Epithelial cell of proximal tubule (primary cell): ENCODE measurements around the gene OPA1. TPM values are rescaled to one million over a fixed set of nuclear protein-coding genes. Genes with fewer than 3 reads are reported as not detected.
A peak's percentile ranks its signal among the peaks of the same experiment; 100 is the strongest.

Source experiments
- DNase-seq: peaks from one replicate; pipeline ENCODE4 v3.0.0-alpha.2; 2011; ENCODE audit warnings: low read depth
- H3K4me3 ChIP-seq: 2 replicates; pipeline ENCODE4 v1.5.1; 2011; ENCODE audit warnings: low read depth, mild to moderate bottlenecking, low read length
- total RNA-seq: library from RNA; depleted of rRNA; stranded (reverse); fragments of >200 nt; gene quantifications from 2 replicates; pipeline ENCODE4 v1.2.3, GENCODE V29; 2015
- TF ChIP-seq, protein P1 (sequence below): conservative IDR thresholded peaks from 2 replicates; pipeline ENCODE4 v1.5.1; 2012; ENCODE audit warnings: low read depth, mild to moderate bottlenecking, low read length

Gene OPA1
- total RNA-seq, 1 donor from 2014 or later = 59.0 TPM

DNA sequence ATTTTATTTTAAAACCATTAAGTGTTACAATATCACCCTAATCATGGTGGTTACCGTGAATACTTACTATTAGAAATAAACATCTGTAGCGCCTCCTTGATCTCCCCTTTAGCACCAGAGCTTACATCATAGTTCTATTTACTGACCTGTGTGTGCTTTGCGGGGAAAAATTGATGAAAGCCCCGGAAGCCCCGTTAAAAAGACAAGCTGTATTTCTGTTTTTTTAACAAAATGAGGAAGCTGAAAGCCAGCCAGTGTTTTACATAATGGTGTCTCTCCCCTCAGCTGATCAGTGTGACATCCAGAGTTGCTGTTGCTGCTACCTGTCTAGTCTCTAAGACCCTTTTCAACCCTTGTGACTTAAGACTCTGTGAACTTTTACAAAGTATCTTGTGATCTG lies 100.8 kb downstream of the OPA1 start:
- DNase-seq = no peak
- no peak overlapping the region for H3K4me3 ChIP-seq
- TF ChIP-seq, protein P1, sequence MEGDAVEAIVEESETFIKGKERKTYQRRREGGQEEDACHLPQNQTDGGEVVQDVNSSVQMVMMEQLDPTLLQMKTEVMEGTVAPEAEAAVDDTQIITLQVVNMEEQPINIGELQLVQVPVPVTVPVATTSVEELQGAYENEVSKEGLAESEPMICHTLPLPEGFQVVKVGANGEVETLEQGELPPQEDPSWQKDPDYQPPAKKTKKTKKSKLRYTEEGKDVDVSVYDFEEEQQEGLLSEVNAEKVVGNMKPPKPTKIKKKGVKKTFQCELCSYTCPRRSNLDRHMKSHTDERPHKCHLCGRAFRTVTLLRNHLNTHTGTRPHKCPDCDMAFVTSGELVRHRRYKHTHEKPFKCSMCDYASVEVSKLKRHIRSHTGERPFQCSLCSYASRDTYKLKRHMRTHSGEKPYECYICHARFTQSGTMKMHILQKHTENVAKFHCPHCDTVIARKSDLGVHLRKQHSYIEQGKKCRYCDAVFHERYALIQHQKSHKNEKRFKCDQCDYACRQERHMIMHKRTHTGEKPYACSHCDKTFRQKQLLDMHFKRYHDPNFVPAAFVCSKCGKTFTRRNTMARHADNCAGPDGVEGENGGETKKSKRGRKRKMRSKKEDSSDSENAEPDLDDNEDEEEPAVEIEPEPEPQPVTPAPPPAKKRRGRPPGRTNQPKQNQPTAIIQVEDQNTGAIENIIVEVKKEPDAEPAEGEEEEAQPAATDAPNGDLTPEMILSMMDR = no peak

DNA sequence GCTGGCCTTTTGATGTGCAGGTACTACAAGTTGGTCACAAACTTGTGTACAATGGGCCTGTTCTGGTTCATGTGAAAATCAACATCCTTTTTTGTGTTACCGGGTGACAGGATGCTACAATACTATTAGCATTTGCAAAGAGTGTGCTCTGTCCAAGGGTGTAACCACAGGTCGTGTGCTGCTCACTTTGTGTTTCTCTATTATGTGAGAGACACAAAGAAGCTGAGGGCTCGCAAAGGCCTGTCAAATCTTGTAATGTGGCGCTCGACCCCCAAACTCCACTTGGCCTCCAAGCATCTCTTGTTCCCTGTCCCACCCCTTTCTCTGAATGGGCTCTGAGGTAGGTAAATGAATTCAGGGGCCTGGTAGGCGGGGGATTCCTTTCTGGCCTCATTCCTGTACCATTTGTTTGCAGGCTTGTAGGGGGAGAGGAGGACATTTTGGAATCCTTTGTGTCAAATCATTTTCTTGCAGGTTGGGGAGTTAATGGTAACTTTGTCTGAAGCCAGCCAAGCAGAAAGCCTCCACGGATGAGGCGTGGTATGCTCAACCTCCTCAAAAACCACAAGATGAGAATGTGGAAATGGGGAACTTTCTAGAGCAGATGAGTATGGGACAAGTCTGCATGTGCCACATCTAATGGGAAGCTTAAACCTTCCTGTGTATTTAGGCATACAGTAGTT lies 109.1 kb downstream of the OPA1 start:
- DNase-seq = peak; percentile 43
- no peak overlapping the region for H3K4me3 ChIP-seq
- TF ChIP-seq, protein P1 = no peak

DNA sequence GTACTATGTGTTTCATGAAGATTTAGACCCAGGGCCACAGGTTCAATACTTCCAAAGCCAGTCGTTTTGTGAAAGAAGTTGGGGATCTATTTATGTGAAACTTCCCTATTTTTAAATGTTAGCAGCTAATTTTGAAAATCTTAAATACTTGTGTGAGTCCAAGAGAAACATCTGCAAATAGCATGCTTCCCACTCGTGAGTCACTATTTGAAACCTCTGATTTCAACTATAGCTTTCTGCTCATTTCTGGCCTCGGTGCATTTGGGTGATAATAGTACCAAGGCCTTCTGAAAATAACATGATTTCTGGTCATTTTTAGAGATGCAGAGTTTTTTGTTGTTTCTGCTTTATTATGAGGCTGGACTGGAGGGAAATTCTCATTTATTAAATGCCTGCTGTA lies 110.0 kb downstream of the OPA1 start:
- TF ChIP-seq, protein P1 = no peak
- no peak for DNase-seq
- H3K4me3 ChIP-seq = no peak overlapping the region

DNA sequence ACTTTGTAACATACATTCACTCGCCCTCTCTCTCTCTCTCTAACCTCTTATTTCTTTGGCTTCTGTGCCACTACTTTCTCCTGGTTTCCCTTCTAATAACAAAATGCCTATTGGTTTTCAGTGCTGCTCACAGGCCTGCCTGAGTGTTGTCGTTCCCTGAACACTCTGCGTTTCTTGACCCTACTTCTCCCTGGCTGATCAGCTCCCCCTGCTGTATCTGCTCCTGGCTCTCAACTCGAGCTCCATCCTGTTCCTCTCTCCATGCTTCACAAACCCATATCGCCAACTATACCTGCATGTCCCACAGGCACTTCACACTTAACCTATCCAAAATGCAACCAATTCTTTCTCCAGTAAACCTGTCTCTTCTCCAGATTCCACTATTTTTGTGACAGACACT lies 111.4 kb downstream of the OPA1 start:
- no peak overlapping the region for H3K4me3 ChIP-seq
- TF ChIP-seq, protein P1 = no peak
- DNase-seq = no peak

DNA sequence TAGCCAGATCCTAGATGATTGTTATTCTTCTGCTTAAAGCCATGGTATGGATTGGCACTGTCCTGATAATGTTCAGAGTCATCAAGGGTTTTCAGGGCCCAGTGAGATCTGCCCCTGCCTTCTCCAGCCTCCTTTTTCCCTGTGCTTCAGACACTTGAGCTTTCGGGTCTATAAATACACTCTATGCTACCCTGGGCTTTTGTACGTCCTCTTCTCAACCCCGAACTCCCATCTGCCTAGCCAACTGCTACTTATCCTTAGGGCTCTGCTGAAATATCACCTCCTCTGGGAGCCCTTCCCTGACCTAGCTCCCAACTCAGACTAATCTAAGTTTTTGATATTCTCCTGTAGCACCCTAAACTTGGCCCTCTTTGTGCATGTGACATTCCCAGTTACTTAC lies 115.3 kb downstream of the OPA1 start:
- DNase-seq = no peak
- H3K4me3 ChIP-seq = no peak overlapping the region
- TF ChIP-seq, protein P1 = no peak

DNA sequence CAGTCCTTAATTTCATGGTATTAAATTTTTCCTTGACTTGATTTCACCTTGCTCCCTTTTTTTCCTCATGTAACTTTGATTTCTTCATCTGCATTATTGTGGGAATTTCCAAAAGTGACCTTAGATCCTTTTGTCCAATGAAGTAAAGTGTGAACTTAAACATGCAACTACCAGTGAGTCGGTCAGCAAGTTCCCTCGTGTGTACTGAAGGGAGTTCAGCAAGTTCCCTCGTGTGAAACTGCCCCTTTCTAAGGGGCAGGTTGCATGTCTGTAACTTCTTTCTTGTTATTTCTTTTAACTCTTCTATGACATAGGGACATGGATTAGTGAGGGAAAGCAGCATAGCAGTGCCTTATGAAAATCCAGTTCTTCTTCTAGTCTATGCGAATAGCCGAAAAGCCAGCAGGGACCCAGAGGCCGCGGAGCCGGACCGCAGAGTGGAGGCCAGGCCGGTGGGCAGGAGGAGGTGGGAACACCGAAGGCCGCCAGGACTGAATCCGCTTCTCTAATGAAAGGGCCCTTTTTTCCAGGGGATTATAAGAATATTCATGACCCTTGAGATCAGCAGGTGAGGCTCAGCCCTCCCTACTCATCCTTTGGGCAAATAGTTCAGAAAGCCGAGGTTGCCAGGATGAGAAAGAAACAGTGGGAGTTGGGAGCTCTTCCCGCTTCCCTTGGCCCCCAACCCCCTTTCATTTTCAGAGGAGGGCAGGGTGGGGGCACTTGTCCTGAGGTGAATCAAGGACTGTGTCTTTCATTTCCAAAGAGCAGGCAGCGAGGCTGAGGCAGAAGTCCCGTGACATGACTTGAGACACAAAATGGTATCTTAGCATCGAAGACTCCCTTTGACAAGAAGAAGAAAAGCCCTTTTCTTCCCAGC lies 117.5 kb downstream of the OPA1 start:
- TF ChIP-seq, protein P1 = no peak
- no peak overlapping the region for H3K4me3 ChIP-seq
- no peak for DNase-seq
